IPS-15b (cell line): ENCODE results near the gene PRSS53.
A peak's percentile ranks its signal among the peaks of the same experiment; 100 is the strongest.
"Not testable (repeated sequence)": the region's sequence is repeated elsewhere in the genome, so short reads cannot be mapped to it uniquely, and the experiment has no call there.

ENCODE experiments used
- H3K27me3 ChIP-seq: one replicate; pipeline ENCODE4 v1.6.1; 2013; ENCODE audit warnings: low read length; ENCODE audit not compliant: control insufficient read depth, insufficient read depth
- H3K36me3 ChIP-seq: one replicate; pipeline ENCODE4 v1.6.1; 2013; ENCODE audit warnings: low read length; ENCODE audit not compliant: control insufficient read depth, insufficient read depth
- H3K4me1 ChIP-seq: one replicate; pipeline ENCODE4 v1.6.1; 2013; ENCODE audit warnings: mild to moderate bottlenecking, low read length; ENCODE audit not compliant: control insufficient read depth, insufficient read depth
- H3K4me3 ChIP-seq: one replicate; pipeline ENCODE4 v1.5.1; 2013; ENCODE audit warnings: low read depth, low read length
- H3K9ac ChIP-seq: one replicate; pipeline ENCODE4 v1.6.1; 2013; ENCODE audit warnings: low read depth, mild to moderate bottlenecking, low read length
- H3K9me3 ChIP-seq: one replicate; pipeline ENCODE4 v1.6.1; 2013; ENCODE audit warnings: mild to moderate bottlenecking, low read length; ENCODE audit not compliant: control insufficient read depth, insufficient read depth

Gene PRSS53

GRCh38 chr16:31105677-31106213, 17.0 kb upstream of the PRSS53 start:
- Histone ChIP-seq H3K4me1 (no peaks in the 10 kb centered on the region), H3K4me3 (no peak overlapping the region), H3K9me3 (no peaks in the 10 kb centered on the region), H3K27me3 (peaks cover 2% of the 10 kb centered on the region), H3K36me3 (peaks cover 12% of the 10 kb centered on the region), H3K9ac (no peak overlapping the region)

GRCh38 chr16:31100876-31101641, 12.3 kb upstream of the PRSS53 start:
- not testable (repeated sequence) for H3K4me3 ChIP-seq, H3K27me3 ChIP-seq, H3K9ac ChIP-seq, H3K9me3 ChIP-seq, H3K4me1 ChIP-seq, H3K36me3 ChIP-seq

- no peaks in the 10 kb centered on the region for H3K4me1 ChIP-seq
- no peaks in the 10 kb centered on the region for H3K9me3 ChIP-seq
- H3K4me3 ChIP-seq: no peak overlapping the region
- H3K27me3 ChIP-seq: no peaks in the 10 kb centered on the region
- no peak overlapping the region for H3K9ac ChIP-seq
- H3K36me3 ChIP-seq: no peaks in the 10 kb centered on the region
These were observed 11.3 kb upstream of the PRSS53 start for GRCh38 chr16:31099860-31100638.

- Histone ChIP-seq H3K9ac (peak within 1 kb of the TSS; percentile 85), H3K4me3 (peak within 1 kb of the TSS; percentile 98), H3K27me3 (no peaks in the 10 kb centered on the region), H3K9me3 (no peaks in the 10 kb centered on the region), H3K4me1 (no peaks in the 10 kb centered on the region), H3K36me3 (peaks cover 10% of the 10 kb centered on the region)
These were observed 5.8 kb upstream of the PRSS53 start, which contains the start of gene VKORC1 for GRCh38 chr16:31094424-31095120. Gene VKORC1 (minus strand): TSS chr16:31094797. CDS start chr16:31094729, 68 bp downstream.

- Histone ChIP-seq H3K9ac (peak overlapping the region; percentile 85), H3K4me3 (peak overlapping the region; percentile 98), H3K36me3 (peaks cover 10% of the 10 kb centered on the region), H3K27me3 (no peaks in the 10 kb centered on the region), H3K4me1 (no peaks in the 10 kb centered on the region), H3K9me3 (no peaks in the 10 kb centered on the region)
These were observed 5.3 kb upstream of the PRSS53 start for GRCh38 chr16:31094088-31094423.

GRCh38 chr16:31093132-31093703, 4.5 kb upstream of the PRSS53 start:
- H3K9me3 ChIP-seq: no peaks in the 10 kb centered on the region
- H3K4me1 ChIP-seq: no peaks in the 10 kb centered on the region
- peak overlapping the region; percentile 98 for H3K4me3 ChIP-seq
- H3K27me3 ChIP-seq: no peaks in the 10 kb centered on the region
- H3K36me3 ChIP-seq: peaks cover 10% of the 10 kb centered on the region
- no peak overlapping the region for H3K9ac ChIP-seq

- Histone ChIP-seq H3K27me3 (no peaks in the 10 kb centered on the region), H3K9me3 (no peaks in the 10 kb centered on the region), H3K9ac (no peak overlapping the region), H3K4me3 (no peak overlapping the region), H3K4me1 (no peaks in the 10 kb centered on the region), H3K36me3 (peaks cover 10% of the 10 kb centered on the region)
These were observed 3.6 kb upstream of the PRSS53 start for GRCh38 chr16:31092330-31092729.

- Histone ChIP-seq H3K4me3 (no peak overlapping the region), H3K4me1 (no peaks in the 10 kb centered on the region), H3K36me3 (peaks cover 10% of the 10 kb centered on the region), H3K9me3 (no peaks in the 10 kb centered on the region), H3K27me3 (no peaks in the 10 kb centered on the region), H3K9ac (no peak overlapping the region)
These were observed 1.8 kb upstream of the PRSS53 start for GRCh38 chr16:31090540-31090939.

GRCh38 chr16:31089199-31089598, 456 bp upstream of the PRSS53 start:
- H3K4me3 ChIP-seq: no peak overlapping the region
- H3K27me3 ChIP-seq: no peaks in the 10 kb centered on the region
- H3K36me3 ChIP-seq: peaks cover 10% of the 10 kb centered on the region
- no peaks in the 10 kb centered on the region for H3K9me3 ChIP-seq
- no peaks in the 10 kb centered on the region for H3K4me1 ChIP-seq
- no peak overlapping the region for H3K9ac ChIP-seq

GRCh38 chr16:31087971-31088370, 772 bp downstream of the PRSS53 start:
- no peak overlapping the region for H3K4me3 ChIP-seq
- no peak overlapping the region for H3K9ac ChIP-seq
- H3K27me3 ChIP-seq: no peaks in the 10 kb centered on the region
- no peaks in the 10 kb centered on the region for H3K9me3 ChIP-seq
- H3K4me1 ChIP-seq: no peaks in the 10 kb centered on the region
- H3K36me3 ChIP-seq: peaks cover 10% of the 10 kb centered on the region

GRCh38 chr16:31087481-31087880, 1.3 kb downstream of the PRSS53 start:
- H3K9me3 ChIP-seq: no peaks in the 10 kb centered on the region
- no peak overlapping the region for H3K4me3 ChIP-seq
- H3K27me3 ChIP-seq: no peaks in the 10 kb centered on the region
- H3K4me1 ChIP-seq: no peaks in the 10 kb centered on the region
- peaks cover 10% of the 10 kb centered on the region for H3K36me3 ChIP-seq
- H3K9ac ChIP-seq: no peak overlapping the region
